HG02763 (cell line): ENCODE measurements around the gene BNIP3.
"Not testable (repeated sequence)": the region's sequence is repeated elsewhere in the genome, so short reads cannot be mapped to it uniquely, and the experiment has no call there.

Experiments used
- ATAC-seq: cut with Tn5 transposase; IDR thresholded peaks from one replicate; pipeline ENCODE4 v1.9.1; 2021; ENCODE audit warnings: mild to moderate bottlenecking, moderate library complexity; ENCODE audit not compliant: unreplicated experiment

Gene BNIP3

GRCh38 chr10:132002004-132002403 lies 20.3 kb upstream of the BNIP3 start:
- no peak for ATAC-seq

GRCh38 chr10:132001238-132001972 lies 19.7 kb upstream of the BNIP3 start:
- no peak for ATAC-seq

GRCh38 chr10:131998845-131999681 lies 17.3 kb upstream of the BNIP3 start:
- ATAC-seq: no peak

GRCh38 chr10:131998050-131998844 lies 16.5 kb upstream of the BNIP3 start:
- ATAC-seq: no peak

- no peak for ATAC-seq
These were observed 15.8 kb upstream of the BNIP3 start for GRCh38 chr10:131997366-131998049.

GRCh38 chr10:131996466-131997365 lies 15.0 kb upstream of the BNIP3 start:
- no peak for ATAC-seq

- ATAC-seq: no peak
These were observed 12.7 kb upstream of the BNIP3 start for GRCh38 chr10:131994435-131994834.

GRCh38 chr10:131993275-131993674 lies 11.6 kb upstream of the BNIP3 start:
- ATAC-seq: no peak

GRCh38 chr10:131991726-131992125 lies 10.0 kb upstream of the BNIP3 start:
- no peak for ATAC-seq

GRCh38 chr10:131987786-131988185 lies 6.1 kb upstream of the BNIP3 start:
- ATAC-seq: not testable (repeated sequence)

GRCh38 chr10:131987301-131987700 lies 5.6 kb upstream of the BNIP3 start:
- ATAC-seq: not testable (repeated sequence)

- not testable (repeated sequence) for ATAC-seq
These were observed 5.1 kb upstream of the BNIP3 start for GRCh38 chr10:131986851-131987250.

GRCh38 chr10:131983780-131984179 lies 2.1 kb upstream of the BNIP3 start:
- ATAC-seq: no peak

GRCh38 chr10:131982796-131983195 lies 1.1 kb upstream of the BNIP3 start:
- ATAC-seq: no peak

GRCh38 chr10:131982185-131982756 lies 548 bp upstream of the BNIP3 start:
- ATAC-seq: peak; percentile 8

GRCh38 chr10:131980761-131981428 lies 828 bp downstream of the BNIP3 start:
- no peak for ATAC-seq

GRCh38 chr10:131980321-131980720 lies 1.4 kb downstream of the BNIP3 start:
- ATAC-seq: no peak

GRCh38 chr10:131979821-131980270 lies 1.9 kb downstream of the BNIP3 start:
- no peak for ATAC-seq

- no peak for ATAC-seq
These were observed 2.4 kb downstream of the BNIP3 start for GRCh38 chr10:131979336-131979735.
